Thyroid gland (tissue), 4 donors: Measurements from ENCODE around the gene GSX1. TPM values are rescaled to one million over a fixed set of nuclear protein-coding genes. Genes with fewer than 3 reads are reported as not detected.

ENCODE experiments used
- DNase-seq, 2 donors: peaks; one replicate each; pipeline ENCODE4 v3.0.0-alpha.2; 2019
- H3K27ac ChIP-seq, 3 donors: fragments of 200-600 bp; sonication (generic); 1 replicate in 2 of 3; 2 replicates in 1 of 3; pipeline ENCODE4 v1.5.1; 2016 to 2019; ENCODE audit warnings: mild to moderate bottlenecking in 1 of 3, moderate library complexity in 1 of 3
- H3K27me3 ChIP-seq: fragments of 200-600 bp; sonication (generic); one replicate; pipeline ENCODE4 v1.5.1; 2019
- H3K36me3 ChIP-seq, 2 donors: fragments of 200-600 bp; sonication (generic); one replicate each; pipeline ENCODE4 v1.5.1; 2016 to 2019
- H3K4me1 ChIP-seq, 2 donors: fragments of 200-600 bp; sonication (generic); one replicate each; pipeline ENCODE4 v1.5.1; 2017 to 2019
- H3K4me3 ChIP-seq, 3 donors: fragments of 200-600 bp; sonication (generic); replicated peaks in 1 of 3; 1 replicate in 2 of 3; 2 replicates in 1 of 3; pipeline ENCODE4 v1.5.1; 2016; ENCODE audit warnings: mild to moderate bottlenecking in 1 of 3
- H3K9me3 ChIP-seq: fragments of 200-600 bp; sonication (generic); one replicate; pipeline ENCODE4 v1.5.1; 2017
- POLR2A ChIP-seq, 2 donors: fragments of 450-650 bp; IDR thresholded peaks; one replicate each; pipeline ENCODE4 v1.6.1; 2017; ENCODE audit warnings: antibody characterized with exemption in 2 of 2, mild to moderate bottlenecking in 2 of 2, moderate library complexity in 1 of 2
- WGBS, 2 donors: methylation state at CpG; one replicate each; pipeline ENCODE4 v1.1.5; 2017; 5-methylcytosine and 5-hydroxymethylcytosine counted together
- intact Hi-C: fragments of 100-400 bp; cut with DNase I; formaldehyde crosslinking; loops from one replicate; pipeline ENCODE4 v1.15.1; 2023
- total RNA-seq, 4 donors: library from RNA; depleted of rRNA; stranded (reverse); fragments of >200 nt; gene quantifications; one replicate each; pipeline ENCODE4 v1.2.3, GENCODE V29; 2016
- TF ChIP-seq, protein P1 (sequence below), 6 experiments: fragments of 200-600 bp in 3 of 6; fragments of 450-650 bp in 3 of 6; sonication (generic) in 3 of 6; IDR thresholded peaks; one replicate each; pipeline ENCODE4 v1.5.1; 2016 to 2019; ENCODE audit warnings: antibody characterized with exemption in 6 of 6, mild to moderate bottlenecking in 2 of 6, inconsistent platforms in 1 of 6, moderate library complexity in 1 of 6

The GSX1 gene
- total RNA-seq, 4 donors from 2014 or later, result not detected

DNA sequence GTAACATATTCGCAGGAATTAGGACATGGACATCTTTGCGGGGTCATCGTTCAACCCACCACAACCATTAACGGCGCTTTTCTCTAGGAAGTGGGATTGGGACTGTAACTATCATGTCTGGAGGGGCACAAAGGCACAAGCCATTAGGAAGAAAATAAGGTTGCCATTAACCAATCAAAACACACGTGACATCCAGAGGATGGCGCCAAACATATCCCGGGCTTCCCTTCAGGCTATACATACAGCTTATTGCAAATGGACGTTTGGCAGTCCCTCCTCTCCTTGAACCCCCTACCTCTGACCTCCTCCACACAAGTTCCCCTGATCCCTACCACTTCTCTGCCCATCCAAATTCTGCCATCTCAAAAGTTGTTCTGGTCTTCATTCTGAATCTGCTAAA, 26.6 kb upstream of the GSX1 start:
- no peak for TF ChIP-seq POLR2A (IDR thresholded peaks at IDR 0.05)
- TF ChIP-seq, protein P1, sequence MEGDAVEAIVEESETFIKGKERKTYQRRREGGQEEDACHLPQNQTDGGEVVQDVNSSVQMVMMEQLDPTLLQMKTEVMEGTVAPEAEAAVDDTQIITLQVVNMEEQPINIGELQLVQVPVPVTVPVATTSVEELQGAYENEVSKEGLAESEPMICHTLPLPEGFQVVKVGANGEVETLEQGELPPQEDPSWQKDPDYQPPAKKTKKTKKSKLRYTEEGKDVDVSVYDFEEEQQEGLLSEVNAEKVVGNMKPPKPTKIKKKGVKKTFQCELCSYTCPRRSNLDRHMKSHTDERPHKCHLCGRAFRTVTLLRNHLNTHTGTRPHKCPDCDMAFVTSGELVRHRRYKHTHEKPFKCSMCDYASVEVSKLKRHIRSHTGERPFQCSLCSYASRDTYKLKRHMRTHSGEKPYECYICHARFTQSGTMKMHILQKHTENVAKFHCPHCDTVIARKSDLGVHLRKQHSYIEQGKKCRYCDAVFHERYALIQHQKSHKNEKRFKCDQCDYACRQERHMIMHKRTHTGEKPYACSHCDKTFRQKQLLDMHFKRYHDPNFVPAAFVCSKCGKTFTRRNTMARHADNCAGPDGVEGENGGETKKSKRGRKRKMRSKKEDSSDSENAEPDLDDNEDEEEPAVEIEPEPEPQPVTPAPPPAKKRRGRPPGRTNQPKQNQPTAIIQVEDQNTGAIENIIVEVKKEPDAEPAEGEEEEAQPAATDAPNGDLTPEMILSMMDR (IDR thresholded peaks at IDR 0.05), result no peak

DNA sequence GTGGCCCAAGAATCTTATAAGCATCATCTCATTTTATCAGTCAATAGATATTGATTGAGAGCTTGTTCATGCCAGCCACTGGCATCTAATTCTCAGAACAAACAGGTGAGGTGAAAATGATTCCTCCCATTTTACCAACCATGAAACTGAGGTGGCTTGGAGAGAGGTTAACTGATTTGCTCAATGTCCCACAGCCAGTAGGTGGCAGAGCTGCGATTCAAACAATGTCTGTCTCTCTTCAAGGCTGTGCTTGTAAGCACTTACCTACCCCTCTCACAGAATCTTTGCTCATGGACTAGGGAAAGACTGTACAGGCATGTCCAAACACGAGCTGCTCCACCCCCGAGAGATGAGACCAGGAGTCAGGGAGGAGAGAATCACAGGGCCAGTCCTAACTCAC, 21.5 kb upstream of the GSX1 start:
- Histone ChIP-seq H3K9me3 (no peaks in the 10 kb centered on the region), H3K36me3 (no peaks in the 10 kb centered on the region), H3K4me1 (no peaks in the 10 kb centered on the region), H3K4me3 (no peak overlapping the region), H3K27ac (no peak overlapping the region), H3K27me3 (no peaks in the 10 kb centered on the region)
- 16 to 18% methylated on average over 3 of the region's 3 CpGs for WGBS, 2 donors
- intact Hi-C loops, result no loop called here
- DNase-seq, result no peak
- TF ChIP-seq, protein P1 (IDR thresholded peaks at IDR 0.05), result peak in 1 of 6 experiments; percentile 7
- TF ChIP-seq POLR2A (IDR thresholded peaks at IDR 0.05), result no peak

More for the DNA sequence above, 26.6 kb upstream of the GSX1 start:
- intact Hi-C loops, result no loop called here
- no peak for DNase-seq
- 74% methylated on average over 9 of the region's 9 CpGs for WGBS, 2 donors
- Histone ChIP-seq H3K27ac (no peak overlapping the region), H3K36me3 (no peaks in the 10 kb centered on the region), H3K9me3 (no peaks in the 10 kb centered on the region), H3K4me3 (no peak overlapping the region), H3K4me1 (no peaks in the 10 kb centered on the region), H3K27me3 (no peaks in the 10 kb centered on the region)

DNA sequence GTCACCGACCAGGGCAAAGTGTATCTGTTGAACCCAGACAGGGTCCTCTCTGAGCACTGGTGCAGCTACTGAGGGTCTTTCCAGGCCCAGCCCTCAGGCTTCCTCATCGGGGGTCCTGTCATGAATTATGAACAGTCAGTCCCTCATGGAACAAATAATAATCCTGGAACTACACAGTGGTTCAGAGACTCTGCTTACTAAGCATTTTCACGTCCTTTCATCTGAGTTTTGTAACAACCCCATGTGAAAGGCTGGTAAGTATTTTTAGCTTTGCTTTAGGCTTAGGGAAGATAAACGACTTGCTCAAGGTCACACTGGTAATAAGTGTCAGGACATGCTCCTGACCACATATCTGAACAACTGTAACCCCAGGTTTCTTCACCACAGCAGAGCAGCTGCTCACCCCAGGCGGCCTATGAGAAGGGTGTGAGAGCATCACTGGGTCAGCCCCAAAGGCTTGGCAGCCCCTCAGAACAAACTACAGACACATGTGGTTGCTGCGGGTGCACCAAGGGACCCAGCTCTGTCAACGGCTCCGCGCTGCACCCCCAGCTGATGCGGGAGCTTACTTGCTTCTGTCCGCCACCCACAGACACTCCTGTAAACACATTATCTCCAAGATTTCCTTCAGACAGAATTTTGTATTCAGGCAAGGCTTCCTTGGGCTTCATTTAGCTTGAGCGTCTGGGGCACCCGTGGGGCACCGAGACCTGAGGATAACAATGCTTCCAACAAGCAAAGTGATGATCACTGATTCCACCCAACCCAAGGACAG, 19.4 kb upstream of the GSX1 start:
- intact Hi-C loops, result no loop called here
- Histone ChIP-seq H3K27ac (no peak overlapping the region), H3K27me3 (no peaks in the 10 kb centered on the region), H3K4me1 (no peaks in the 10 kb centered on the region), H3K36me3 (no peaks in the 10 kb centered on the region), H3K4me3 (no peak overlapping the region), H3K9me3 (no peaks in the 10 kb centered on the region)
- no peak for TF ChIP-seq POLR2A (IDR thresholded peaks at IDR 0.05)
- TF ChIP-seq, protein P1 (IDR thresholded peaks at IDR 0.05), result no peak
- 81 to 86% methylated on average over 14 of the region's 14 CpGs for WGBS, 2 donors
- no peak for DNase-seq

DNA sequence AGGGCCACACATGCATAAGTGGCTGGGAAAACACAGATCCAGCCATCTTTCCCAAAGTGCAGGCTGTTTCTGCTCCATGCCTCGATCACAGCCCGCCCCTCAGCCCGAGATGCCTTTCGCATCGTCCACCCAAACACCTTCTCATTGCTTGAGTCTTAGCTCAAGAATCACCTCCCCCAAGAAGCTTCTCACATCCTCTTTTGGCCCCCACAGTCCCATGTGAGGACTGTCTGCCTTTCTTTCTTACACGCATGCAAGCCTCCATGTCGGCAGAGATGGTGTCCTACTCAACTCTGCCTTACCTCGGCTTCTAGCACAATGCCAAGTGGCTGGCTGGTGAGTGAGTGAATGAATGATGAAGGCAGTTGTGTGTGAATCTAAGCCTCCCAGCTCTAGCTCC, 18.1 kb upstream of the GSX1 start:
- Histone ChIP-seq H3K4me3 (no peak overlapping the region), H3K9me3 (no peaks in the 10 kb centered on the region), H3K27ac (no peak overlapping the region), H3K4me1 (no peaks in the 10 kb centered on the region), H3K27me3 (no peaks in the 10 kb centered on the region), H3K36me3 (no peaks in the 10 kb centered on the region)
- intact Hi-C loops, result no loop called here
- 80 to 83% methylated on average over 8 of the region's 8 CpGs for WGBS, 2 donors
- no peak for DNase-seq
- TF ChIP-seq, protein P1 (IDR thresholded peaks at IDR 0.05), result no peak
- no peak for TF ChIP-seq POLR2A (IDR thresholded peaks at IDR 0.05)

DNA sequence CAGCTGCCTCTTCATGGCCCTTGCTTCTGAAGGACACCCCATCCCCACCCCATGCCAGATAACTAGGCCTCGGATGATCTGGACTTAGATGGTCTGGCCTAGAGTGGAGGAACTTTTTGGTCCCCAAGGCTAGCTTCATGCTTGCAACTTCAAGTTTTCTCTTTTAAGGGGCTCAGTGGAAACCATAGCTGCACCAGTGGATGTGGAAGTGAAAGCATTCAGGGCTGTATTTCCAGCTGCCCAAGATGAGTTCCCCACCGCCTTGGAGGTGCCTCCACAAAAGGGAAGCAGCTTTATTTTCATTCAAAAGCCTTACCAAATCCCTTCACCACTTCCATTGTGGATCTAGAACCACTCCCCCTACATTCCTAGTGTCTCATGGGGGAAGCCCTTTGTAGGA, 17.6 kb upstream of the GSX1 start:
- intact Hi-C loops, result no loop called here
- Histone ChIP-seq H3K4me3 (no peak overlapping the region), H3K27ac (no peak overlapping the region), H3K27me3 (no peaks in the 10 kb centered on the region), H3K9me3 (no peaks in the 10 kb centered on the region), H3K4me1 (no peaks in the 10 kb centered on the region), H3K36me3 (no peaks in the 10 kb centered on the region)
- TF ChIP-seq, protein P1 (IDR thresholded peaks at IDR 0.05), result no peak
- TF ChIP-seq POLR2A (IDR thresholded peaks at IDR 0.05), result no peak
- WGBS, 2 donors, result 79 to 87% methylated on average over 2 of the region's 2 CpGs
- DNase-seq, result no peak
